Measurements from ENCODE around the gene LILRB2. TPM values are rescaled to one million over a fixed set of nuclear protein-coding genes. Genes with fewer than 3 reads are reported as not detected.

LILRB2 gene
- total and polyA plus RNA-seq, 2 donors (not counting 1 experiment from before 2014, with no cell fraction given) = 8.3 to 12.4 TPM

DNA sequence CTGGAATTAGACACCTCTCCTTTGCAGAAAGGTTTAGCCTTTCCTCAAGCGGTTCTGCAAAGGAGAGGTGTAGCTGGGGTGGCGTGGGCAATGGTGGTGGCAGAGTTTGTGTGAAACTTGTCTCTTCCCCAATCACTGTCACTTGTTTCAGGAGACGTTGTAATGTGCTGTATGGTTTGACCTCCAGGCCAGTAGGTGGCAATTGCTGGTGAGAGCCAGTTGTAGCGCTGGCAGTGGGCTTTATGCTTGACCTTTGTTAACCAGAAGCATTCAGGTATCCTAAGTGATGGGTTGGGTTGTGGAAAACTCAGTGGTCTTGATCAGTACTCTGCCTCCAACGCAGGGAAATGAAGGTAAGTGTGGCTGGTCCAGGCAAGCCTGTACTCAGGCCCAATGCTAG lies 44.7 kb upstream of the LILRB2 start:
- Histone ChIP-seq H3K4me1 (ENCODE audit: control insufficient read depth in 2 of 2, insufficient read depth in 2 of 2, low read length in 2 of 2) (peaks cover 39 to 48% of the 10 kb centered on the region in 2 donors), H3K4me2 (replicated peaks; ENCODE audit: low read depth, low read length, poor library complexity, severe bottlenecking) (peak overlapping the region; percentile 32), H2AFZ (ENCODE audit: insufficient read depth, low read depth, low read length, poor library complexity, severe bottlenecking) (no peak overlapping the region), H4K20me1 (ENCODE audit: control insufficient read depth, insufficient read depth, low read length, poor library complexity, severe bottlenecking) (no peaks in the 10 kb centered on the region), H3K36me3 (replicated peaks in 1 of 2; ENCODE audit: control extremely low read depth in 1 of 2, control insufficient read depth in 1 of 2, extremely low read depth in 1 of 2, insufficient read depth in 2 of 2, low read length in 1 of 2) (no peaks in the 10 kb centered on the region), H3K4me3 (ENCODE audit: control extremely low read depth in 1 of 5, extremely low read depth in 1 of 5, insufficient read depth in 1 of 5, low read depth in 2 of 5, low read length in 4 of 5) (no peak overlapping the region), H3K27me3 (replicated peaks in 1 of 4; ENCODE audit: control extremely low read depth in 1 of 4, control insufficient read depth in 3 of 4, insufficient read depth in 4 of 4, low read length in 3 of 4) (no peaks in the 10 kb centered on the region), H3K79me2 (ENCODE audit: control insufficient read depth, insufficient read depth, low read length) (peaks cover 4% of the 10 kb centered on the region), H3K9ac (ENCODE audit: low read length) (no peak overlapping the region), H3K9me3 (ENCODE audit: control extremely low read depth in 1 of 3, control insufficient read depth in 2 of 3, insufficient read depth in 1 of 3, low read length in 2 of 3) (peaks cover 0 to 8% (median 0%) of the 10 kb centered on the region in 3 donors), H3K27ac (ENCODE audit: low read length in 2 of 2) (no peak overlapping the region)
- peak overlapping the region; percentile 46 for H3K27ac Mint-ChIP-seq
- 57% methylated on average over 3 of the region's 5 CpGs for WGBS (ENCODE audit: insufficient coverage)
- intact Hi-C loops (cut with micrococcal nuclease) = loop anchor here (1.0 to 2.0 kb wide), 3 partner anchors 21 to 66 kb away; no protein-coding TSS in a partner anchor
- POLR2A ChIA-PET = no interaction called here
- H3K27me3 Mint-ChIP-seq = peaks cover 4% of the 10 kb centered on the region
- H3K4me3 Mint-ChIP-seq = no peak overlapping the region
- peak; percentile 25 for ATAC-seq (ENCODE audit: low read depth)
- no peak for DNase-seq
- peaks cover 2% of the 10 kb centered on the region for H3K9me3 Mint-ChIP-seq (ENCODE audit: insufficient read depth)
- peaks cover 35% of the 10 kb centered on the region for H3K4me1 Mint-ChIP-seq
- CTCF ChIA-PET = interaction anchor here (0.7 to 13.5 kb wide), 9 partner anchors 14 to 65 kb away, joined by 3 to 235 read pairs (median 5); partner anchors contain the start of gene LILRA4
- TF ChIP-seq, protein P1, sequence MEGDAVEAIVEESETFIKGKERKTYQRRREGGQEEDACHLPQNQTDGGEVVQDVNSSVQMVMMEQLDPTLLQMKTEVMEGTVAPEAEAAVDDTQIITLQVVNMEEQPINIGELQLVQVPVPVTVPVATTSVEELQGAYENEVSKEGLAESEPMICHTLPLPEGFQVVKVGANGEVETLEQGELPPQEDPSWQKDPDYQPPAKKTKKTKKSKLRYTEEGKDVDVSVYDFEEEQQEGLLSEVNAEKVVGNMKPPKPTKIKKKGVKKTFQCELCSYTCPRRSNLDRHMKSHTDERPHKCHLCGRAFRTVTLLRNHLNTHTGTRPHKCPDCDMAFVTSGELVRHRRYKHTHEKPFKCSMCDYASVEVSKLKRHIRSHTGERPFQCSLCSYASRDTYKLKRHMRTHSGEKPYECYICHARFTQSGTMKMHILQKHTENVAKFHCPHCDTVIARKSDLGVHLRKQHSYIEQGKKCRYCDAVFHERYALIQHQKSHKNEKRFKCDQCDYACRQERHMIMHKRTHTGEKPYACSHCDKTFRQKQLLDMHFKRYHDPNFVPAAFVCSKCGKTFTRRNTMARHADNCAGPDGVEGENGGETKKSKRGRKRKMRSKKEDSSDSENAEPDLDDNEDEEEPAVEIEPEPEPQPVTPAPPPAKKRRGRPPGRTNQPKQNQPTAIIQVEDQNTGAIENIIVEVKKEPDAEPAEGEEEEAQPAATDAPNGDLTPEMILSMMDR (IDR thresholded peaks at IDR 0.05) = no peak
- TF ChIP-seq EZH2 (IDR thresholded peaks at IDR 0.05; ENCODE audit: borderline replicate concordance, insufficient read depth, low read depth, low read length, poor library complexity, severe bottlenecking) = no peak

DNA sequence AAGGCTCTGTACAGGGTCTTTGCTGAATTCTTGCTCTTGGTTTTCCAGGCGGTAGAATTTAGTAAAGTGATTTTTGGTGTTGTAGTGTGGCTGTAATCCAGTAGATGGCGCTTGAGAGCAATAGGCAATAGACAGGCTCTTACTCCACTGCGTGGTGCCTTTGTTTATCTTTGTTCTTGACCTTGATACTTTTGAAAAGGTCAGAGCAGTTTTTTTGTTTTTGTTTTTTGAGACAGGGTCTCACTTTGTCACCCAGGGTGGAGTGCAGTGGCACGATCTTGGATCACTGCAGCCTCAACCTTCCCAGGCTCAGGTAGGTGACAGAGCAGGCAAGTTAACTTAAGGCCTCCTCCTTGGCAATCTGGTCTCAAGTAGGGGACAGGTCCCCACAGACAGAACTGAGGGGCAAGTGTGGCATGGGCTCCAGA lies 44.3 kb upstream of the LILRB2 start:
- H3K4me2 ChIP-seq (replicated peaks; ENCODE audit: low read depth, low read length, poor library complexity, severe bottlenecking) = peak overlapping the region; percentile 32
- Mint-ChIP-seq H3K4me1 (peaks cover 39% of the 10 kb centered on the region), H3K4me3 (peak overlapping the region; percentile 42), H3K9me3 (ENCODE audit: insufficient read depth) (peaks cover 2% of the 10 kb centered on the region), H3K27ac (peak overlapping the region; percentile 74), H3K27me3 (peaks cover 8% of the 10 kb centered on the region)
- DNase-seq (peak; percentile 79), ATAC-seq (ENCODE audit: low read depth) (peak; percentile 70)
- peaks cover 0 to 8% (median 0%) of the 10 kb centered on the region in 3 donors for H3K9me3 ChIP-seq (ENCODE audit: control extremely low read depth in 1 of 3, control insufficient read depth in 2 of 3, insufficient read depth in 1 of 3, low read length in 2 of 3)
- 19% methylated on average over 4 of the region's 4 CpGs for WGBS (ENCODE audit: insufficient coverage)
- H3K4me1 ChIP-seq (ENCODE audit: control insufficient read depth in 2 of 2, insufficient read depth in 2 of 2, low read length in 2 of 2) = peaks cover 39 to 48% of the 10 kb centered on the region in 2 donors
- intact Hi-C loops (cut with micrococcal nuclease) = loop anchor here (1.0 kb wide), 2 partner anchors 29 to 66 kb away; no protein-coding TSS in a partner anchor
- no peaks in the 10 kb centered on the region for H3K36me3 ChIP-seq (replicated peaks in 1 of 2; ENCODE audit: control extremely low read depth in 1 of 2, control insufficient read depth in 1 of 2, extremely low read depth in 1 of 2, insufficient read depth in 2 of 2, low read length in 1 of 2)
- TF ChIP-seq, protein P1 (IDR thresholded peaks at IDR 0.05) = peak; percentile 98
- no peak for TF ChIP-seq EZH2 (IDR thresholded peaks at IDR 0.05; ENCODE audit: borderline replicate concordance, insufficient read depth, low read depth, low read length, poor library complexity, severe bottlenecking)
- no peak overlapping the region for H3K9ac ChIP-seq (ENCODE audit: low read length)
- H3K4me3 ChIP-seq (ENCODE audit: control extremely low read depth in 1 of 5, extremely low read depth in 1 of 5, insufficient read depth in 1 of 5, low read depth in 2 of 5, low read length in 4 of 5) = no peak overlapping the region
- H2AFZ ChIP-seq (ENCODE audit: insufficient read depth, low read depth, low read length, poor library complexity, severe bottlenecking) = no peak overlapping the region
- ChIA-PET CTCF (interaction anchor here (0.7 to 13.5 kb wide), 16 partner anchors 8 to 77 kb away, joined by 3 to 235 read pairs (median 4); no protein-coding TSS in a partner anchor), POLR2A (no interaction called here)
- no peak overlapping the region for H3K27ac ChIP-seq (ENCODE audit: low read length in 2 of 2)
- H3K79me2 ChIP-seq (ENCODE audit: control insufficient read depth, insufficient read depth, low read length) = peaks cover 4% of the 10 kb centered on the region
- no peaks in the 10 kb centered on the region for H3K27me3 ChIP-seq (replicated peaks in 1 of 4; ENCODE audit: control extremely low read depth in 1 of 4, control insufficient read depth in 3 of 4, insufficient read depth in 4 of 4, low read length in 3 of 4)
- H4K20me1 ChIP-seq (ENCODE audit: control insufficient read depth, insufficient read depth, low read length, poor library complexity, severe bottlenecking) = no peaks in the 10 kb centered on the region
